ENCODE data around the gene MYOD1.

MYOD1 gene

GRCh38 chr11:17734986-17735817 lies 15.8 kb downstream of the MYOD1 start:
- DNase-seq (ENCODE audit: low spot score) = peak; percentile 86
- TF ChIP-seq, protein P1, sequence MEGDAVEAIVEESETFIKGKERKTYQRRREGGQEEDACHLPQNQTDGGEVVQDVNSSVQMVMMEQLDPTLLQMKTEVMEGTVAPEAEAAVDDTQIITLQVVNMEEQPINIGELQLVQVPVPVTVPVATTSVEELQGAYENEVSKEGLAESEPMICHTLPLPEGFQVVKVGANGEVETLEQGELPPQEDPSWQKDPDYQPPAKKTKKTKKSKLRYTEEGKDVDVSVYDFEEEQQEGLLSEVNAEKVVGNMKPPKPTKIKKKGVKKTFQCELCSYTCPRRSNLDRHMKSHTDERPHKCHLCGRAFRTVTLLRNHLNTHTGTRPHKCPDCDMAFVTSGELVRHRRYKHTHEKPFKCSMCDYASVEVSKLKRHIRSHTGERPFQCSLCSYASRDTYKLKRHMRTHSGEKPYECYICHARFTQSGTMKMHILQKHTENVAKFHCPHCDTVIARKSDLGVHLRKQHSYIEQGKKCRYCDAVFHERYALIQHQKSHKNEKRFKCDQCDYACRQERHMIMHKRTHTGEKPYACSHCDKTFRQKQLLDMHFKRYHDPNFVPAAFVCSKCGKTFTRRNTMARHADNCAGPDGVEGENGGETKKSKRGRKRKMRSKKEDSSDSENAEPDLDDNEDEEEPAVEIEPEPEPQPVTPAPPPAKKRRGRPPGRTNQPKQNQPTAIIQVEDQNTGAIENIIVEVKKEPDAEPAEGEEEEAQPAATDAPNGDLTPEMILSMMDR (IDR thresholded peaks at IDR 0.05; ENCODE audit: extremely low read depth, missing control alignments) = no peak

DNA sequence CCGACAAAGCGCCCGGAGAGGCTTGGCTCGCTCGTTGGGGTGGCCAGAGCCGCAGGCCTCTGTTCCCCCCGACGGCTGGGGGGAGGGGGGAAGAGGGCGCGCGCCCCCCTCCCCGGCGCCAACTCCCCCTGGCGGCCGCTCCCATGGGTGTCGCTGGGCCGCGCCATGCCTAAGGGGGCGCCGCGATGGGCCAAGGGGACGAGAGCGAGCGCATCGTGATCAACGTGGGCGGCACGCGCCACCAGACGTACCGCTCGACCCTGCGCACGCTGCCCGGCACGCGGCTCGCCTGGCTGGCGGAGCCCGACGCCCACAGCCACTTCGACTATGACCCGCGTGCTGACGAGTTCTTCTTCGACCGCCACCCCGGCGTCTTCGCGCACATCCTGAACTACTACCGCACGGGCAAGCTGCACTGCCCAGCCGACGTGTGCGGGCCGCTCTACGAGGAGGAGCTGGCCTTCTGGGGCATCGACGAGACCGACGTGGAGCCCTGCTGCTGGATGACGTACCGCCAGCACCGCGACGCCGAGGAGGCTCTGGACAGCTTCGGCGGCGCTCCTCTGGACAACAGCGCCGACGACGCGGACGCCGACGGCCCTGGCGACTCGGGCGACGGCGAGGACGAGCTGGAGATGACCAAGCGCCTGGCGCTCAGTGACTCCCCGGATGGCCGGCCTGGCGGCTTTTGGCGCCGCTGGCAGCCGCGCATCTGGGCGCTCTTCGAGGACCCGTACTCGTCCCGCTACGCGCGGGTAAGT lies 16.6 kb downstream of the MYOD1 start:
- DNase-seq (ENCODE audit: low spot score) = no peak
- TF ChIP-seq, protein P1 (IDR thresholded peaks at IDR 0.05; ENCODE audit: extremely low read depth, missing control alignments) = no peak

GRCh38 chr11:17736579-17736893 lies 17.2 kb downstream of the MYOD1 start:
- TF ChIP-seq, protein P1 (IDR thresholded peaks at IDR 0.05; ENCODE audit: extremely low read depth, missing control alignments) = no peak
- DNase-seq (ENCODE audit: low spot score) = no peak

DNA sequence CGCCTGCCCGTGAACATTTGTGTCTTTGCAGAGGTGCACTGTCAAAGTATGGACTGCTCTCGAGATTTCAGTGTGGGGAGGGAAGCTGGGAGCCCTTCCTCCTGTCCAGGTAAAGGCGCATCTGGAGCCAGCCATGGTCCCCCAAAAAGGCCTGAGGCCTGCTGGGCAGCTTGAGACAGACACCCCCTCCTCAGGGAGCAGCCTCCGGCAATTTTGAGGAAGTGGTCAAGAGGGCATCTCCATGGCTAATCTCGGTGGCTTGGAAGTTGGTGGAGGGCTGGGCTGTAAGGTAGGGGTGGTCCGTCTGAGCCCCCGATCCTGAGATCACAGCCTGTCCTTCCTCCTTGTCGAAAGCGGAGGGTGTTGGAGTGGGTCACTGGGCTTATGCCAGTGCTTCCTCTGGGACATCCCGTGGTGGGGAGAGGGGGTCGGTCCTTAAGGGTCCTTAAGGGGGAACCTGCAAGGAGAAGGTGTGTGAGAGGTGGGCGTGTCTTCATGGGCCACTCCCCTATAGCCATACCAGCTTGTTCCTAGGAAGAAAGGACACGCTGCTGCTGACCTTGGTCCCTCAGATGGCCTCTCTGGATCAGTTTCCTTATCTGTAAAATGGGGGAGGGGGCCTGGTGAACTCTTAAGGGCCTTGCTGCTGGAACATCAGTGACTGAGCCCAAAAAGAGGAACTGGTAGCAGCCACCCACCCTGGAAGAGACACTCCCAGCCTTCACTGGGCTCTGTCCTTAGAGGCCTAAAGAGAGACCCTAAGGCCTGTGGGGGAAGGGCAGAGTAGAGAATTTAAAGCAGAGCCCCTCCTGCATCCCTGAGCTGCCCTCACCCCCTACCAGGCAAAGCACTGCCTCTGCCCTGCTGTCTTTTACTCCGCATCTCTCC lies 17.8 kb downstream of the MYOD1 start:
- TF ChIP-seq, protein P1 (IDR thresholded peaks at IDR 0.05; ENCODE audit: extremely low read depth, missing control alignments) = no peak
- DNase-seq (ENCODE audit: low spot score) = no peak

DNA sequence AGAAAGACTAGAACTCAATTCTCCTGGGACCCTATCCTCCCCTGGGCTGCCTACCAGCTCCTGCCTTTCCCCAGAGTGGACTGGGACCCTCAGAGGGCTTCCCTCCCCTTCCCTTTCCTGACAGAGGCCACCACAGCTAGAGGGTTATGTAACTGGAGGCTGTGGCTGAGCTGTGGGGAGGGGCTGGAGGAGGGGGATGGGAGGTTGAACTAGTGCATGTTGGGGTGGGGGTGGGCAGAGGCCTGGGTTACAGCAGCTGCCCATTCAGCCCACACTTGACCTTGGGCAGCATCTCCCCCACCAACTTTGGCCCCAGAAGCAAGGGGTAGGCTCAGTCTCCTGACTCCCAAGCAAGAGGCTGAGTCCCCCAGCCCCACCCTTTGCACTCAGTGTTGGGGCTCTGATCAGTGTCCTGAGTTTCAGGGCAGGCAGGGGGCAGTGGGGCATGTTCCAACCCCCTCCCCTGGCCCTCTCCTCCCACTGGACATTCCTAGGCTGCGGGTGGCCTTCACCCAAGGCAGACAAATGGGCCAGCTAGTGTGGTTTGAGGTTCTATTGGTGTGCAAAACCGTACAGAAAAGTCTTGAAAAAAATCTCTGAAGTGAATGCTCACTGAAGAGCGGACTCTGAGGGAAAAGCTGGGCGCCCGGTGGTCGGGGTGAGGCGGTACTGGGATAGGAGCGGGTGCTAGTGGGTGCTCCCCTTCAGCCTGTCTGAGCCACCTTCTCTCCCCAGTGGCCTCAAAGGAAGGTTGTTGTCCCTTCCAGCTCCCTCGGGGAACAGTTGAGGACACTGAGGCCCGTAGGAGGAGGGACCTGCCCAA lies 19.0 kb downstream of the MYOD1 start:
- DNase-seq (ENCODE audit: low spot score) = no peak
- TF ChIP-seq, protein P1 (IDR thresholded peaks at IDR 0.05; ENCODE audit: extremely low read depth, missing control alignments) = no peak

DNA sequence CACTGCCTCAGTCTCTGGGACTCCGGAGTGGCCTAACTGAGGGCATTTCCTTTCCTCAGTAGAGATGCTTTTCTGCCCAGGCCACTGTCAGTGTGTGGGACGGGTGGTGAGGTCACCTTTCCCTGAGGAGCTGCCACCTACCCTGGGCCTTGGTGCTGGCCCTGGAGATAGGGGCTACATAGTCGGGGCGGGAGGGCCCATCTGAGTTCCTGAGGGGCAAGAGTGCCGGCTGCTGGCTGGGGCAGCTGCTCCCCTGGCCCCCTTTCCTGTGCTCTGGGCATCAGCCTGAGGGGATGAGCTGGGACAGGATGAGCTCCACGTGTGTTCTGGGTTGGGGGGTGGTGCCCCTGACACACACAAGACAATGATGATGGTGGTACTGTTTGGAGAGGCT lies 20.6 kb downstream of the MYOD1 start:
- TF ChIP-seq, protein P1 (IDR thresholded peaks at IDR 0.05; ENCODE audit: extremely low read depth, missing control alignments) = no peak
- no peak for DNase-seq (ENCODE audit: low spot score)
